IPS-NIHi11 (cell line): ENCODE data around the gene SLC25A21.
"Not testable (repeated sequence)": the region's sequence is repeated elsewhere in the genome, so short reads cannot be mapped to it uniquely, and the experiment has no call there.

Experiments used
- DNase-seq: peaks from one replicate; pipeline ENCODE4 v3.0.0; 2012; ENCODE audit warnings: mixed read lengths, low spot score

The SLC25A21 gene

GRCh38 chr14:36986407-36986806, 186.0 kb downstream of the SLC25A21 start:
- DNase-seq: no peak

DNA sequence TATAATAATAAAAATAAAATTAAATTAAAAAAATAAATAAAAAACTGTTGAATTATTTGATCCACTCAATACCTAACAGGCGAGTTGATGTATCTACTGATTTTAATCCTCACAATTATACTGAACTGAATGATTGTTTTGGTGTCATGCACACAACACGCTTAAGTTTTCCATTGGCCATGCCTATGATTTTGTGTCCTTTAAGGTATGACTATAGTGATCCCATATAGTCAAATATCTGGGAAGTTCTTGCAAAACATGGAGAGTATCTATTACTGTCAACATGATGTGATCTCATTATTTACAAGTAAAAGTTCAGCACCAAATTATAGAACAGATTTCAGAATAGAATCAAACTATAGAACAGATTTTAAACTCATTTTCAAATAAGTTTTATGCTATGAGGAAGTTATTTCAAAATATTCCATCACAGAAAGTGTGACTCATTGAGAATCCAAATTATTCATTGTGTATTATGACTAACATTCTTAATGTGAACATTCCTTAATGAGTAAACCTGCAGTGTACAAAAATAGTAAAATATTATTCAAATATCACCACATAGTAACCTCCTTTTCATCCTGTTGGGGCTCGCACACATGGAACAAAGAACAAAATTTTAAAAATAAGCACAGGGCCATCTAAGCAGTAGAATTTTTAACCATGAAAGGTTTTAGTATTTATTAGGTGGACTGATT, 190.4 kb downstream of the SLC25A21 start:
- DNase-seq: no peak

DNA sequence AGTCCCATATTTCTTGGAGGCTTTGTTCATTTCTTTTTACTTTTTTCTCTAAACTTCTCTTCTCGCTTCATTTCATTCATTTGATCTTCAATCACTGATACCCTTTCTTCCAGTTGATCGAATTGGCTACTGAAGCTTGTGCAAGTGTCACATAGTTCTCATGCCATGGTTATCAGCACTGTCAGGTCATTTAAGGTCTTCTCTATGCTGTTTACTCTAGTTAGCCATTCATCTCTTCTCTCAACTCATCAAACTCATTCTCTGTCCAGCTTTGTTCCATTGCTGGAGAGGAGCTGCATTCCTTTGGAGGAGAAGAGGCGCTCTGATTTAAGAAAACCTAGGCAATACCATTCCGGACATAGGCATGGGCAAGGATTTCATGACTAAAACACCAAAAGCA, 192.0 kb downstream of the SLC25A21 start:
- DNase-seq: not testable (repeated sequence)

GRCh38 chr14:36979863-36980262, 192.5 kb downstream of the SLC25A21 start:
- DNase-seq: no peak

GRCh38 chr14:36976571-36977023, 195.8 kb downstream of the SLC25A21 start:
- no peak for DNase-seq

- DNase-seq: no peak
Measured at GRCh38 chr14:36975834-36976233, 196.6 kb downstream of the SLC25A21 start.

DNA sequence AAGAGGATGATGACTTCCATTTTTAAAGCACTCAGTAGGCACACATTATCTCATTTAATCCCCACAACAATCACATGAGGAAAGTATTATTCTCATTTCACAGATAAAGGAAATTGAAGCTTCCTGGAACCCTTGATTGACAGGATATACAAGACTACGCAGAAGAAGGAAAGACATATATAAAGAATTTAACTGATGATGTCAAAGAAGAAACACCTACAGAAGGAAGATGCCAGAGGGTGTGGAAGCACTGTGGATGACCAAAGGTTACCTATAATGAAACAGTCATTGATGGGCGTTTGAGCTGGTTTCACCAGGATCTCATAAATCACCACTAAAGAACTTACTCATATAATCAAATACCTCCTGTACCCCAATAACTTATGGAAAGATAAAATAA, 197.4 kb downstream of the SLC25A21 start:
- no peak for DNase-seq

DNA sequence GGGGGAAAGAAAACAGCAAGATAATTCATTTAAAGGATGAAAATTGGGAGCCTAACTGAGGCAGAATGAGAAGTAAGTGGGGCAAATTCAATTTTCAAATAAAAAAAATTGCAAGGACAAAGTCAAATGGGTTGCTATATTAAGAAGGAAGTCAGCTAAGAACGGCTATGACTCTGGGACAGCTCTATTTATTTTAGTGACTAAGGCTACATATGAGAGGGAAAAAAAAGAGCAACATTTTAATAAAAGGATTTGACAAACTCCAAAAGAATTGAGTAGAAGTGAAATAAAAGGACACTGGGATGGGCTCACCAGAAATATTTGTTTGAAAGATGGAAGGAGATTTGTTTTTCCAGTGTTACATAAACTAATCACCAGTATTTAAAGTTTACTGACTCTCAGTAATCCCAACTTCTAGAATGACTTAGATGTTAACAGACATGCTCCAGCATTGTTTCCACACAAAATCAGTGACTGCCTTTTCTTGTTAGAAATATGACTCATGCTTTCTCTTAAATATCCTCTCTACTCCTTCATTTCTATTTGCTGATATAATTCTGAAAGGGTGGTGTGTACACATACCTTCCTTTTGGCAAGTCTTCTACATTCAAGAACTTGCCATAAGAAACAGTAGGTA, 198.5 kb downstream of the SLC25A21 start:
- DNase-seq: no peak

DNA sequence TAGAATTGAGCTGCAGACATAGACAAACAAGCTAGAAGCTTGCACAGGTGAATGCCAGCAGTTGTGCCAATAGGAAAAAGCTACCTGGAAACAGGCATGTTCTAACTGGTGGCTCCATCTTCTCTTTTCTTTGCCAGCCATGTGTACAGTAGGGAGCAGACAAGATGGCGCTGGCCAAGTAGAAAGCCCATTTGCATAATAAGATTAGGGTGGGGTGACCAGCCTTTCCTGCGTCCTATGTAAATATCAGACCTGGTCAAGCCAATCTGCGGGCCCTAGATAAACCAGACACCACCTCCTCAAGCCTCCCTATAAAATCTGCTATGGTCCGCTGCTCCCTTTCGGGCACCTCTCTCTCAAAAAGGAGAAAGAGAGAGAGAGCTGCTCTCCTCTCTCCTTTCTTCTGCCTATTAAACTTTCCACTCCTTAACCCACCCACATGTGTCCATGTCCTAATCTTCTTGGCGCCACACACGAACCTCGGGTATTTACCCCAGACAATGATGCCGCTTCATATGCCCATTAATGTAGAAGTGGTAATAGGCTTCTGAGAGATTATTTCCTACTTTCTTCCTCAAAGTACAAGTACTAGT, 201.0 kb downstream of the SLC25A21 start:
- no peak for DNase-seq

- DNase-seq: no peak
Measured at GRCh38 chr14:36967892-36968555, 204.4 kb downstream of the SLC25A21 start.

- DNase-seq: no peak
Measured at GRCh38 chr14:36955967-36956366, 216.4 kb downstream of the SLC25A21 start.

DNA sequence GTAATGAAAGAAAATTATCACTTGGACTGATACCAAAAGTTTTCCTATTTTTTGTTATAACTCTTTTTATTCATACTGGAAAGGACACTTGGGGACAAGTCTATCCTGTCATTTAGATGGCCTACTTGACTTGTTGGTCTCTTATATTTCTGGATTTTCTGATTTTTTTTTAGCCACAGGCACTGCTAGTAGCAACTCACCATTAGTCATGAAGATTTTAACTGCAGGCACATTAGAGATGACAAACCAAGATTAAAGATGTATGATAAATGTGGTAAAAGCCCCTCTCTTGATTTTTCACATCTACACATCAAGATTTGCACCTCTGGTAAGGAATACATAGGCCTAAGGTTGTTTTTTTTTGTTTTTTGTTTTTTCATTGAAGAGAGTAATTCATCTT, 217.0 kb downstream of the SLC25A21 start:
- no peak for DNase-seq

DNA sequence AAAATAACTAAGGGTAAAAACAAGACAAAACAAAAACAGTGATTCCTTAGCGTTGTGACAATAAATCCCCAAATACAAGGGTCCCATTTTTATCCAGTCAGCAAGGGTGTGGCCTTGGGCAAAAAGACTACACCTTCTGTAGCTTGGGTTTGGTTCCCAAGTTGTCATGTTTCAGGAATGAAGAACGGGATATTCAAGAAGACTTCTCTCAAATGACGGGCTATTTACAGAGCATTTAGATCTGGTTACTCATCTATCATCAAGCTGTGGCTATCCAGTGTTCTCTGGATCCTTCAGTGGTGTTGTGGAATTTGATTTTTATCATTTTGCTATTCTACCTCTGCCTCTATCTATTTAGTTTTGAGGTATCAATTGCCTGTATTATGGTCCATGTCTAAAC, 219.7 kb downstream of the SLC25A21 start:
- no peak for DNase-seq

DNA sequence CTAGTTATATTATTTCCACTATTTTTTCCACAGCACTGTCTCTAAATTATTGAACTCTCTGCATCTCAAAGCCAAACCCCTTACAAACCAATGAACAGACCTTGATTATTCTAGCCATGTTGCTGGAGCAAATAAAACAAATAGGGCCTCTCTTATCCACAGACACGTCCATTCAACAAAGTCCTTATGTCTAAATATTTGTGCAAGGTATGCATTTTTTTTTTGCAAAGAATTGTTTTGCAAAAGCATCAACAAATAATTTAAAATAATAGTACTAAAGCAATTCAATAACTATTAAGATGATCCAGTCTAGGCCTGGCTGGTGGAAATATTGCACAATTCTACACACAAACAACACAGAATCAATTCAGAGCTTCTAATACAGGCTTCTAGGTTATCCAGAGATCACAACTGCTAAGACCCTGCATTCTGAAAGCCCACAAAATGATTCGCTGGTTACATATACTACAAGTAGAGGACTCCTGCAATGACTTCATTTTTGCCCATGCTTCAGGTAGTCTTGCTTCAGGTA, 221.0 kb downstream of the SLC25A21 start:
- no peak for DNase-seq

GRCh38 chr14:36950812-36951211, 221.6 kb downstream of the SLC25A21 start:
- no peak for DNase-seq

- DNase-seq: no peak
Measured at GRCh38 chr14:36949371-36949770, 223.0 kb downstream of the SLC25A21 start.

- DNase-seq: no peak
Measured at GRCh38 chr14:36948157-36948859, 224.1 kb downstream of the SLC25A21 start.

DNA sequence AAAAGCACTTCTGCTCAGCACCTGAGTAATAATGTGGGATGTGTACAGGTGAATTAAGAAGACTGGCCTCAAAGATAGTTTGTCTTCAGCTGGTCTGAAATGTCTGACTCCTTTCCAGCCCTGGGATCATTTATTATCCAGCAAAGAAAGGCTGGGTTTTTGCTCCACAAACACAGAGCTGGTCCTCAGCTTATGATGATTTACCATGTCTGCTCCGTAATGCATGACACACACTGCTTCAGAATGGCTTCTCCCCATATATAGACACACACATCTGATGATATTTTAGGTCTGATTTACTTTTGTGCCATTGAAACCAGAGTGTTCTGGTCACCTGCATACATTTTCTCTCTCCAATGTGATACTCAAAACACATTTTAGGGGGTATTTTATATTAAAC, 225.0 kb downstream of the SLC25A21 start:
- DNase-seq: no peak

GRCh38 chr14:36946872-36947271, 225.5 kb downstream of the SLC25A21 start:
- no peak for DNase-seq

- no peak for DNase-seq
Measured at GRCh38 chr14:36944307-36945010, 227.9 kb downstream of the SLC25A21 start.

DNA sequence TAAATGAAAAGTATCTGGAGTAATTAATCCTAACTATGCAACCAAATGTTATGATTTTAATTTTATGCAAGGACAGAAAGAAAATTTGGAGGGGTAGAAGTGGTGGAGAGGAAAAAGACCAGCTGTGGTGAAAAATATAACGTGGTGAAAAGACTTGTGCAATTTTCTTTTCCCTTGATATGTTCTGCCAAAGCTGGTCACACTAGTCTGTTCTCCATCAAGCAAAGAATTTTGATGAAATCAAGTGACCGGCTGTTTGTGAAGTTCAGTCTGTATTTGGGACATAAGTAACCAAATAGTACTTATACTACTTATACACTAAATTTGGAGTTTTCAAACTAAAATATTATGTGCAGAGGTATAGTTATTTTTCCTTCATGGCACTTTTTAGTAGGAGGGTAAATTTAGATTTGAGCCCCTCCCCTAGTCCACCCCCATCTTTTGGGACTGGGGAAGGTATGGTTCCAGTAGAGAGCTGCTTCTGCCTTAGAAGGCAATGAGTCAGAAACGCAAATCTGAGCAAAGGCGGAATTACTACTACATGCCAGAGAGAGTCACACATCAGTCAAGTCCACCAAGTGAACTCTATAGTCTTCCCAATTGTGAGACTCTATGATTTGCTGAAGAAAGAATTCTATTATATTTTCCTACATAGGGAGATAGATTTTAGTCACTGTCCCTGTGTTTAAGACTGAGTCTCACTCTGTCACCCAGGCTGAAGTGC, 229.7 kb downstream of the SLC25A21 start:
- no peak for DNase-seq
